ENCODE data around the gene CRLF1. TPM values are rescaled to one million over a fixed set of nuclear protein-coding genes. Genes with fewer than 3 reads are reported as not detected.

Gene CRLF1
- total RNA-seq, 1 donor from 2014 or later, result 55.3 TPM

- Mint-ChIP-seq H3K9me3 (ENCODE audit: unreplicated experiment) (peaks cover 5% of the 10 kb centered on the region), H3K4me3 (ENCODE audit: unreplicated experiment) (no peak overlapping the region), H3K4me1 (ENCODE audit: low read depth, unreplicated experiment) (peaks cover 15% of the 10 kb centered on the region), H3K27me3 (ENCODE audit: unreplicated experiment) (peaks cover 36% of the 10 kb centered on the region), H3K36me3 (ENCODE audit: unreplicated experiment) (no peaks in the 10 kb centered on the region), H3K27ac (ENCODE audit: unreplicated experiment) (no peak overlapping the region)
- TF ChIP-seq CTCF (IDR thresholded peaks at IDR 0.05; ENCODE audit: partially characterized antibody, unreplicated experiment), result no peak
- DNase-seq, result no peak
Observed at GRCh38 chr19:18609717-18610051, 3.1 kb upstream of the CRLF1 start.

- TF ChIP-seq CTCF (IDR thresholded peaks at IDR 0.05; ENCODE audit: partially characterized antibody, unreplicated experiment), result no peak
- Mint-ChIP-seq H3K9me3 (ENCODE audit: unreplicated experiment) (peaks cover 5% of the 10 kb centered on the region), H3K4me1 (ENCODE audit: low read depth, unreplicated experiment) (peaks cover 15% of the 10 kb centered on the region), H3K27ac (ENCODE audit: unreplicated experiment) (no peak overlapping the region), H3K27me3 (ENCODE audit: unreplicated experiment) (peaks cover 33% of the 10 kb centered on the region), H3K4me3 (ENCODE audit: unreplicated experiment) (peak overlapping the region; percentile 39), H3K36me3 (ENCODE audit: unreplicated experiment) (no peaks in the 10 kb centered on the region)
- DNase-seq, result no peak
Observed at GRCh38 chr19:18608805-18609716, 2.5 kb upstream of the CRLF1 start.

GRCh38 chr19:18608102-18608804 is 1.7 kb upstream of the CRLF1 start:
- Mint-ChIP-seq H3K9me3 (ENCODE audit: unreplicated experiment) (peaks cover 5% of the 10 kb centered on the region), H3K27me3 (ENCODE audit: unreplicated experiment) (peaks cover 31% of the 10 kb centered on the region), H3K27ac (ENCODE audit: unreplicated experiment) (no peak overlapping the region), H3K4me3 (ENCODE audit: unreplicated experiment) (peak overlapping the region; percentile 39), H3K4me1 (ENCODE audit: low read depth, unreplicated experiment) (peaks cover 15% of the 10 kb centered on the region), H3K36me3 (ENCODE audit: unreplicated experiment) (no peaks in the 10 kb centered on the region)
- TF ChIP-seq CTCF (IDR thresholded peaks at IDR 0.05; ENCODE audit: partially characterized antibody, unreplicated experiment), result no peak
- no peak for DNase-seq

GRCh38 chr19:18607226-18608101 is 865 bp upstream of the CRLF1 start:
- no peak for DNase-seq
- Mint-ChIP-seq H3K9me3 (ENCODE audit: unreplicated experiment) (peaks cover 8% of the 10 kb centered on the region), H3K36me3 (ENCODE audit: unreplicated experiment) (peaks cover 4% of the 10 kb centered on the region), H3K4me3 (ENCODE audit: unreplicated experiment) (no peak overlapping the region), H3K4me1 (ENCODE audit: low read depth, unreplicated experiment) (peaks cover 19% of the 10 kb centered on the region), H3K27me3 (ENCODE audit: unreplicated experiment) (peaks cover 36% of the 10 kb centered on the region), H3K27ac (ENCODE audit: unreplicated experiment) (no peak overlapping the region)
- no peak for TF ChIP-seq CTCF (IDR thresholded peaks at IDR 0.05; ENCODE audit: partially characterized antibody, unreplicated experiment)

Data from glutamatergic neuron (in vitro differentiated cells).